ENCODE results near the gene PERM1.

DNA sequence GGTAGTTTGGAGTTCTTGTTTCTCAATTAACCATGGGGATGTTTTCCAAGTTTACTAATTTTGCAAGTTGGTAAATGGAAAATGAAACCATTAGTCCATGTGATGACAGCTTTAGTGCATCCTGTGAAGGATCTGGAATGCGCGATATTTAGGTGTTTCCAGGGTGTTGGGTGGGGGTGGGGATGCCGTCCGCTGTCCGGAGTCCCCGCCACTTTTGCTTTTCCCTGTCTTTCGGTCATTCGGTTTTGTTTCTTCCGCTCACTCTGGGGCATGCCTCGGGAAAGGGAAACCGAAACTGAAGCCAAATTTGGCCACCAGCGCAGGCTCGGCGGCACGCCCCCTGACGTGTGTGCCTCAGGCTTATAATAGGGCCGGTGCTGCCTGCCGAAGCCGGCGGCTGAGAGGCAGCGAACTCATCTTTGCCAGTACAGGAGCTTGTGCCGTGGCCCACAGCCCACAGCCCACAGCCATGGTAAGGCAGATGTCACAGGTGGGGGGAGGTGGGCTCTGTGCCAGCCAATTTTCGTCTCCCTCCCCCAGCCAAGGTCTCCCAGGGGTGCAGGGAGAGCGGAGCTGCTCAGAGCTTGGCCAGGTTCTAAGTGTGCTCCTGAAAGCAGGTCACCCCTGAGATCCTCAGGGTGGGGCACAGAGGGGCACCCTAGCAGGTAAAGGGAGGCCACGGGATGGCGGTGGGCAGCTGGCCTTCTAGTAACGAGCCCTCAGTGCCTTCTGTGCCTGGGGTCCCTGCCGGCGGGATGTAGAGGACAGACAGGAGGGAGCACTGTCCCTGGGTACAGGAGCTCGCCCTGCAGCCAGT lies 31.4 kb upstream of the PERM1 start, which contains the start of gene ISG15:
- TF ChIP-seq POLR2AphosphoS5 (IDR thresholded peaks at IDR 0.05; ENCODE audit: low read depth, low read length) (peak; percentile 56; the same call in 1 of the 2 replicates), CTCF (IDR thresholded peaks at IDR 0.05) (no peak)
- TF ChIP-seq, protein P1, sequence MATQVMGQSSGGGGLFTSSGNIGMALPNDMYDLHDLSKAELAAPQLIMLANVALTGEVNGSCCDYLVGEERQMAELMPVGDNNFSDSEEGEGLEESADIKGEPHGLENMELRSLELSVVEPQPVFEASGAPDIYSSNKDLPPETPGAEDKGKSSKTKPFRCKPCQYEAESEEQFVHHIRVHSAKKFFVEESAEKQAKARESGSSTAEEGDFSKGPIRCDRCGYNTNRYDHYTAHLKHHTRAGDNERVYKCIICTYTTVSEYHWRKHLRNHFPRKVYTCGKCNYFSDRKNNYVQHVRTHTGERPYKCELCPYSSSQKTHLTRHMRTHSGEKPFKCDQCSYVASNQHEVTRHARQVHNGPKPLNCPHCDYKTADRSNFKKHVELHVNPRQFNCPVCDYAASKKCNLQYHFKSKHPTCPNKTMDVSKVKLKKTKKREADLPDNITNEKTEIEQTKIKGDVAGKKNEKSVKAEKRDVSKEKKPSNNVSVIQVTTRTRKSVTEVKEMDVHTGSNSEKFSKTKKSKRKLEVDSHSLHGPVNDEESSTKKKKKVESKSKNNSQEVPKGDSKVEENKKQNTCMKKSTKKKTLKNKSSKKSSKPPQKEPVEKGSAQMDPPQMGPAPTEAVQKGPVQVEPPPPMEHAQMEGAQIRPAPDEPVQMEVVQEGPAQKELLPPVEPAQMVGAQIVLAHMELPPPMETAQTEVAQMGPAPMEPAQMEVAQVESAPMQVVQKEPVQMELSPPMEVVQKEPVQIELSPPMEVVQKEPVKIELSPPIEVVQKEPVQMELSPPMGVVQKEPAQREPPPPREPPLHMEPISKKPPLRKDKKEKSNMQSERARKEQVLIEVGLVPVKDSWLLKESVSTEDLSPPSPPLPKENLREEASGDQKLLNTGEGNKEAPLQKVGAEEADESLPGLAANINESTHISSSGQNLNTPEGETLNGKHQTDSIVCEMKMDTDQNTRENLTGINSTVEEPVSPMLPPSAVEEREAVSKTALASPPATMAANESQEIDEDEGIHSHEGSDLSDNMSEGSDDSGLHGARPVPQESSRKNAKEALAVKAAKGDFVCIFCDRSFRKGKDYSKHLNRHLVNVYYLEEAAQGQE (IDR thresholded peaks at IDR 0.05; ENCODE audit: insufficient read depth in 1 of 2, low read depth in 2 of 2, low read length in 1 of 2), result no peak

Data from Panc1 (cell line).